Measurements from ENCODE around the gene YARS1.
"Not testable (repeated sequence)": the region's sequence is repeated elsewhere in the genome, so short reads cannot be mapped to it uniquely, and the experiment has no call there.

Gene YARS1

GRCh38 chr1:32816676-32817158 is 441 bp downstream of the YARS1 start:
- DNase-seq = no peak

- DNase-seq = no peak
Measured at GRCh38 chr1:32813941-32814739, 3.0 kb downstream of the YARS1 start.

DNA sequence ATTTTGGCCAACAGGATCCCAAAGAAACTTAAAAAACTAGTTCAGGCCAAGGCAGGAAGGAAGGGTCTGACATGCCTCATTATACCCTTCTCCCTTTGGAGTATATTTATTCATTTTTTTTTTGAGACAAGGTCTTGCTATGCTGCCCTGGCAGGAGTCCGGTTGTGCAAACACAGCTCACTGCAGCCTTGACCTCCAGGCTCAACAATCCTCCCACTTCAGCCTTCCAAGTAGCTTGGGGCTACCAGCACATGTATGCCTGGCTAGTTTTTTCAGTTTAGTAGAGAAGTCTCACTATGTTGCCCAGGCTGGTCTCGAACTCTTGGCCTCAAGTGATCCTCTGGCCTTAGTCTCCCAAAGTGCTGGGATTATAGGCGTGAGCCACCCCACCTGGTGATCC is 5.2 kb downstream of the YARS1 start:
- no peak for DNase-seq

- DNase-seq = no peak
Measured at GRCh38 chr1:32811265-32811664, 5.9 kb downstream of the YARS1 start.

- no peak for DNase-seq
Measured at GRCh38 chr1:32810358-32810757, 6.8 kb downstream of the YARS1 start.

GRCh38 chr1:32808580-32808979 is 8.6 kb downstream of the YARS1 start:
- DNase-seq = no peak

GRCh38 chr1:32806910-32807523 is 10.1 kb downstream of the YARS1 start:
- DNase-seq = no peak

DNA sequence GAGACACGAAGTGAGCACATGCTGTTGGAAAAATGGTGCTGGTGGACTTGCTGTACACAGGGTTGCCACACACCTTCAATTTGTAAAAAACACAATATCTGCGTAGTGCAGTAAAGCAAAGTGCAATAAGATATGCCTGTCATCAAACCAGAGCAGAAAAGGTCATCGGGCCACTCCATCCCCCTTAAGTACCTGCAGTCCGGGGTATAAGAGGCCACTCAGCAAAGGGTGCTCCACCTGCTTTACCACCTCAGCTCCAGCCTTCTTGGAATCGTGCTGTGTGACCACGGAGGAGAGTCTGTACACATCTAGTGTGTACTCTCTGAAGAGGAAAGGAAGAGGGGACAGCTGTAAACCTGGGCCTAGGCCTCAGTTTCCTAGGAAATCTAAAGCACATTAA is 10.9 kb downstream of the YARS1 start:
- DNase-seq = no peak

GRCh38 chr1:32804460-32804859 is 12.7 kb downstream of the YARS1 start:
- DNase-seq = not testable (repeated sequence)

- peak; percentile 34 for DNase-seq
Measured at GRCh38 chr1:32801096-32801715, 16.0 kb downstream of the YARS1 start.

- DNase-seq = peak; percentile 15
Measured at GRCh38 chr1:32798679-32799416, 18.3 kb downstream of the YARS1 start.

- no peak for DNase-seq
Measured at GRCh38 chr1:32798191-32798590, 19.0 kb downstream of the YARS1 start.

GRCh38 chr1:32797456-32797855 is 19.7 kb downstream of the YARS1 start:
- DNase-seq = no peak

GRCh38 chr1:32795763-32796162 is 21.4 kb downstream of the YARS1 start:
- not testable (repeated sequence) for DNase-seq

- DNase-seq = no peak
Measured at GRCh38 chr1:32791881-32792280, 25.3 kb downstream of the YARS1 start.

DNA sequence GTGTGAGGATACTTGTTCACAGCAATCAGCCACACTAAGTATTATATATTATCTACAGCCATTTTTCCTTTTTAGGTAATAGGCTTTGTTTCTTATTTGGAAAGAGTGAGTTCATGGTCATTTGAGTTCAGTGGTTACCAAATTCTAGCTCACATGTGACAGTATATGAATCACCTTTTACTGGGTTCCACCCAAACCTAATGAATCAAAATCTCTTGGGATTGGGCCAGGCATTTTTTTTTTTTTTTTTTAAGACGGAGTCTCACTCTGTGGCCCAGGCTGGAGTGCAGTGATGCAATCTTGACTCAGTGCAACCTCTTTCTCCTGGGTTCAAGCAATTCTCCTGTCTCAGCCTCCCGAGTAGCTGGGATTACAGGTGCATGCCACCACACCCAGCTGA is 27.8 kb downstream of the YARS1 start:
- DNase-seq = not testable (repeated sequence)

DNA sequence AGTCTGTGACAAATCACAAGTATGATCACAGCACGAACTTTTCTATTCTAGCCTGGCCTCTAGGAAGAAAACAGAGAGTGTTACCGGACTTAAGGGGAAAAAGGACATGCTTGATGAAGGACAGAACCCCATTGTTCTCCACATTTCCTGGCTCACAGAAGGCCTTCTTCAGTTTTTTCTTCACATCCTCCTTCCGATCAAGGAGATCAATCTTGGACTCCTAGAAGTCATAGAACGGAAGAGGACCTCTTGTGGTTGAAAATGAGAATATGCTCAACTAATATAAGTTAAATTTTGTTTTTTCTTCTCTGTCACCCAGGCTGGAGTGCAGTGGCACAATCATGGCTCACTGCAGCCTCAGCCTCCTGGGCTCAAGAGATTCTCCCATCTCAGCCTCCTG is 30.3 kb downstream of the YARS1 start:
- DNase-seq = no peak

GRCh38 chr1:32784817-32785216 is 32.3 kb downstream of the YARS1 start:
- DNase-seq = no peak

GRCh38 chr1:32783851-32784250 is 33.3 kb downstream of the YARS1 start:
- no peak for DNase-seq

GRCh38 chr1:32782086-32782485 is 35.1 kb downstream of the YARS1 start:
- DNase-seq = no peak

DNA sequence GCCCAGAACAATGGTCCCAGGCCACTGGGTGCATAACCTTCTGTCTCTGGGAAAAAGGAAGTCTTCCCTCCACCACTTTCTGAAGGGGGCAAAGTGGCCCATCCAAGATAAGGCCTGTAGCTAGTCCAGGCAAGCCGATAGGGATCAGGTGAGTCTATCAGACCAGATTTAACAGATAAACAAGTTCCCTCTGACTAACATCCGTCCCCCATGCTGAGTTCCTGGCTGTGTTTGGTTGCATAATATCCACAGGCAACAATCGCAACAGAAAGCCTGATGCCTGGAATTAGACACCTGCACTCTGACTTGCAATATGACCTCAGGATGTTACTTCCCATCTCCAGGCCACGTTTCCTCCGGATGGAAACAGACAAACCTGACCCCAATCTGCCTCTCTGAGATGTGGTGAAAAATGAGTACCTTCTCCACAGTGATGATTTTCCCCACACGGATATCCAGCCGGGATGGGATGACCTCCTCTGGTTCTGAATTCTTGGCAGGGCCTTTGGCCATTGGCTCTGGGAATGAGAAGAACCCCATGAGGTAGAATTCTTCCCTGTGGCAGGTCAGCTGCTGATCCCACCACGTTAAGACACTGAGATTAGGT is 36.4 kb downstream of the YARS1 start:
- no peak for DNase-seq

DNA sequence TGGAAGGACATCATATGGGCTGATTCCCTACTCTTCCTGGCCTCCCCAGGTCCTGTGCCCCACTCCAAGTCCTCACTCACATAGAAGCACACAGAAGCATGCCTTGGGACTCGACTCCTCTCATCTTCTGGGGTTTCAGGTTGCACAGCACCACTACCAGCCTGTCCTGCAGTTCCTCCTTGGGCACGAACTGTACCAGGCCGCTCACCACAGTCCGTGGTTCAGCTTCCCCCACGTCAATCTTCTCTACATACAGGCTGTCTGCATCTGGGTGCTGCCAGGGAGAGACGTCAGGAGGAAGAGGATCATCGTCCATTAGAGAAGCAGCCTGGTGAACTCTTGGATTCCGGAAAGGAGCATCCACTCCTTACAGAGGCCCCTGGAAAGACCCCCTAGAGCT is 37.2 kb downstream of the YARS1 start:
- no peak for DNase-seq

DNA sequence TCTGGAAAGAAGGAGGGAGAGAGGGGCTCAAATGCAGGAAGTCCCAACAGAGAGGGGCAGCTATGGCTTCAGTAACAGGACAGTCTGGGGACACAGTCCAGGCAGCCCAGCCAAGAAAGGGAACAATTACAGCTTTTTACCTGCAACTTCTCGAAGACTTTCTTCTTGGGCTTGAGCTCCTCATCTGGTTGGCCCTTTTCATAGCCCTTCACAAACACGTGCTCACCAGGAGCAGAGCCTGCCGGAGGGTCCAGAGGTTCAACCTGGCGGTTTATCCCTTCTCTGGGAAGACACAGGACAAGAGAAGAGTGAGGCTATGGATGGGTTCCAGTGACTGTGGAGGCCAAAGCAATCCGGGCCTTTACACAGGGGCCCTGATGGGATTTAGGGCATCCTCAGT is 37.9 kb downstream of the YARS1 start:
- no peak for DNase-seq
